ENCODE measurements around the gene ADM2.

DNA sequence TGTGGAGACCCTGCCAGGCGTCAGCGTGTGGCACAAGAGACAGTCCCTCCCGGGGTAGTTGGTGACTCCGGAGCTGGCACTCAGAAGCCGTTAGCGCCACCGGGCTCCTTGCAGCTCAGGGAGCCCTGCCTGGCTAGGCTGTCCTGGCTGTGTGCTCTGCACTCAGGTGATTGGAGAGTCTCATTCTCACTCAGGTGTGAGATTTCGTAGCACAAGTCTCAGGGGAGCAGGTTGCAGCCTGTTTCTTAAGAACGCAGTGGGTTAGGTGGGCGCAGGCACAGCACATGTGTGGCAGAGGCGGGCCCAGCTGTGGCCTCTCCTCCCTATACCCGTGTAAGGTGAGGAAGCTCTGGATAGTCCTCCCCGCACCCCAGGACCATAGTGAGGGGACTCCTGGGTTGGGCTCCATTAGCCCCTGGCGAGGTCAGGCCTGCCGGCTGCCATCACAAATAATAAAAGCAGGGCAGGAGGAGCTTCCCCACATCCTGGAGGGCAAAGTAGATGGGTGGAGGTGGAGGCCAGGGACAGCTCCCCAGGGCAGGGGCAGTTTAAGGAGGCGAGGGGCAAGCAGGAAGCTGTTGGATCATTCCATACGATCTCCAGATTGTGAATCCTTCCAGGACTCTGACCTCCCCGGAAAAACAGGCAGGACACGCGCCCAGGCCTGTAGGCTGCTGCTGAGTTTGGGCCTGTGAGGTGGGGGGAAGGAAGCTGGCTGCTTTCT, 45.9 kb upstream of the ADM2 start:
- TF ChIP-seq, protein P1, sequence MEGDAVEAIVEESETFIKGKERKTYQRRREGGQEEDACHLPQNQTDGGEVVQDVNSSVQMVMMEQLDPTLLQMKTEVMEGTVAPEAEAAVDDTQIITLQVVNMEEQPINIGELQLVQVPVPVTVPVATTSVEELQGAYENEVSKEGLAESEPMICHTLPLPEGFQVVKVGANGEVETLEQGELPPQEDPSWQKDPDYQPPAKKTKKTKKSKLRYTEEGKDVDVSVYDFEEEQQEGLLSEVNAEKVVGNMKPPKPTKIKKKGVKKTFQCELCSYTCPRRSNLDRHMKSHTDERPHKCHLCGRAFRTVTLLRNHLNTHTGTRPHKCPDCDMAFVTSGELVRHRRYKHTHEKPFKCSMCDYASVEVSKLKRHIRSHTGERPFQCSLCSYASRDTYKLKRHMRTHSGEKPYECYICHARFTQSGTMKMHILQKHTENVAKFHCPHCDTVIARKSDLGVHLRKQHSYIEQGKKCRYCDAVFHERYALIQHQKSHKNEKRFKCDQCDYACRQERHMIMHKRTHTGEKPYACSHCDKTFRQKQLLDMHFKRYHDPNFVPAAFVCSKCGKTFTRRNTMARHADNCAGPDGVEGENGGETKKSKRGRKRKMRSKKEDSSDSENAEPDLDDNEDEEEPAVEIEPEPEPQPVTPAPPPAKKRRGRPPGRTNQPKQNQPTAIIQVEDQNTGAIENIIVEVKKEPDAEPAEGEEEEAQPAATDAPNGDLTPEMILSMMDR (IDR thresholded peaks at IDR 0.05; ENCODE audit: insufficient read depth, low read depth, low read length), result no peak
- no peak for TF ChIP-seq EZH2 (IDR thresholded peaks at IDR 0.05; ENCODE audit: insufficient read depth, low read length)
